Measurements from ENCODE around the gene P4HB.

P4HB gene

GRCh38 chr17:81817758-81818147 is 42.6 kb downstream of the P4HB start:
- H3K4me1 ChIP-seq (ENCODE audit: control insufficient read depth in 1 of 2, insufficient read depth in 1 of 2, low read depth in 1 of 2, low read length in 1 of 2) = peaks cover 10 to 13% of the 10 kb centered on the region in 2 experiments
- peaks cover 13% of the 10 kb centered on the region for H3K36me3 ChIP-seq
- TF ChIP-seq CTCF (IDR thresholded peaks at IDR 0.05) = no peak
- H3K27ac ChIP-seq = no peak overlapping the region
- no peaks in the 10 kb centered on the region for H3K27me3 ChIP-seq
- no peaks in the 10 kb centered on the region for H3K9me3 ChIP-seq
- H3K4me3 ChIP-seq (ENCODE audit: low read depth in 1 of 2, low read length in 1 of 2) = no peak overlapping the region

GRCh38 chr17:81815646-81815986 is 44.7 kb downstream of the P4HB start:
- Histone ChIP-seq H3K27me3 (peaks cover 13% of the 10 kb centered on the region), H3K4me3 (ENCODE audit: low read depth in 1 of 2, low read length in 1 of 2) (no peak overlapping the region), H3K4me1 (ENCODE audit: control insufficient read depth in 1 of 2, insufficient read depth in 1 of 2, low read depth in 1 of 2, low read length in 1 of 2) (peaks cover 10 to 11% of the 10 kb centered on the region in 2 experiments), H3K27ac (no peak overlapping the region), H3K36me3 (no peaks in the 10 kb centered on the region), H3K9me3 (no peaks in the 10 kb centered on the region)
- no peak for TF ChIP-seq CTCF (IDR thresholded peaks at IDR 0.05)

- H3K36me3 ChIP-seq = no peaks in the 10 kb centered on the region
- H3K27me3 ChIP-seq = peaks cover 19% of the 10 kb centered on the region
- no peaks in the 10 kb centered on the region for H3K9me3 ChIP-seq
- no peak for TF ChIP-seq CTCF (IDR thresholded peaks at IDR 0.05)
- H3K4me1 ChIP-seq (ENCODE audit: control insufficient read depth in 1 of 2, insufficient read depth in 1 of 2, low read depth in 1 of 2, low read length in 1 of 2) = peaks cover 9% of the 10 kb centered on the region in 2 experiments
- H3K4me3 ChIP-seq (ENCODE audit: low read depth in 1 of 2, low read length in 1 of 2) = no peak overlapping the region
- no peak overlapping the region for H3K27ac ChIP-seq
These were observed 45.3 kb downstream of the P4HB start for GRCh38 chr17:81814748-81815645.

- H3K27ac ChIP-seq = no peak overlapping the region
- H3K4me1 ChIP-seq (ENCODE audit: control insufficient read depth in 1 of 2, insufficient read depth in 1 of 2, low read depth in 1 of 2, low read length in 1 of 2) = peaks cover 0 to 1% of the 10 kb centered on the region in 2 experiments
- H3K9me3 ChIP-seq = no peaks in the 10 kb centered on the region
- peaks cover 29% of the 10 kb centered on the region for H3K27me3 ChIP-seq
- TF ChIP-seq CTCF (IDR thresholded peaks at IDR 0.05) = no peak
- H3K36me3 ChIP-seq = no peaks in the 10 kb centered on the region
- H3K4me3 ChIP-seq (ENCODE audit: low read depth in 1 of 2, low read length in 1 of 2) = no peak overlapping the region
These were observed 46.3 kb downstream of the P4HB start for GRCh38 chr17:81813861-81814683.

GRCh38 chr17:81813371-81813684 is 47.0 kb downstream of the P4HB start:
- H3K4me1 ChIP-seq (ENCODE audit: control insufficient read depth in 1 of 2, insufficient read depth in 1 of 2, low read depth in 1 of 2, low read length in 1 of 2) = no peaks in the 10 kb centered on the region
- no peaks in the 10 kb centered on the region for H3K36me3 ChIP-seq
- H3K27me3 ChIP-seq = peaks cover 36% of the 10 kb centered on the region
- no peaks in the 10 kb centered on the region for H3K9me3 ChIP-seq
- H3K27ac ChIP-seq = no peak overlapping the region
- no peak overlapping the region for H3K4me3 ChIP-seq (ENCODE audit: low read depth in 1 of 2, low read length in 1 of 2)
- no peak for TF ChIP-seq CTCF (IDR thresholded peaks at IDR 0.05)

All from neutrophil (primary cell).